Measurements from ENCODE around the gene SLC13A4. TPM values are rescaled to one million over a fixed set of nuclear protein-coding genes. Genes with fewer than 3 reads are reported as not detected.

The SLC13A4 gene
- total RNA-seq, 1 donor from 2014 or later, result not detected

DNA sequence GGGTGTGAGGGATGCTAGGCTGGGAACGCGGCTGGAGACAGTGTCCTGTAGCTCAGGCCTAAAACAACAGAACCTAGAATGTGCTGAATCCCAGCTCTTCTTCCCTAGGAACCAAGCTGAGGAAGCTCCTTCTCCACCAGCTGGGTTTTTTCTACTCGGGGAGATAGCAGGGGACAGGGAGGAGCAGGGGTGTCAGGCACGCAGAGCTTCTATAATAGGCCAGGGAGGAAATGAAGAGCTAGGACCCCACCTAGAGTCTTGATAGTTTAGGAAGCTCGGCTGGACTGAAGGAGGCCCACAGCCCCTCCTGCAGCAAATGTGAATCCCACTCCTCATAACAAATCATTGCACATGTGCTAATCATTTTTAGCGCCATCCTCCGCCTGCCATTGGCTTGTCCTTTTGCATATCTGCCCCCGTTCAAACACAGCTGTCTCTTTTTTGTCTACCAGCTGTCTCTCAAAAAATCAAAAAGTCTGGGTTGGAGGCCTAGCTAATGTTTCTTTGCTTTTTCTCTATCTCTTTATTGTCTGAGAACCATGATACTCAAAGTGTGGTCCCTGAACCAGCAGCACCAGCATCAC is 44.7 kb upstream of the SLC13A4 start:
- Mint-ChIP-seq H3K4me1 (ENCODE audit: unreplicated experiment) (no peaks in the 10 kb centered on the region), H3K27me3 (ENCODE audit: unreplicated experiment) (no peaks in the 10 kb centered on the region), H3K27ac (ENCODE audit: unreplicated experiment) (no peak overlapping the region), H3K9me3 (ENCODE audit: unreplicated experiment) (no peaks in the 10 kb centered on the region), H3K36me3 (ENCODE audit: low read depth, unreplicated experiment) (no peaks in the 10 kb centered on the region), H3K4me3 (ENCODE audit: unreplicated experiment) (no peak overlapping the region)
- no peak for DNase-seq (ENCODE audit: low spot score)
- TF ChIP-seq, protein P1, sequence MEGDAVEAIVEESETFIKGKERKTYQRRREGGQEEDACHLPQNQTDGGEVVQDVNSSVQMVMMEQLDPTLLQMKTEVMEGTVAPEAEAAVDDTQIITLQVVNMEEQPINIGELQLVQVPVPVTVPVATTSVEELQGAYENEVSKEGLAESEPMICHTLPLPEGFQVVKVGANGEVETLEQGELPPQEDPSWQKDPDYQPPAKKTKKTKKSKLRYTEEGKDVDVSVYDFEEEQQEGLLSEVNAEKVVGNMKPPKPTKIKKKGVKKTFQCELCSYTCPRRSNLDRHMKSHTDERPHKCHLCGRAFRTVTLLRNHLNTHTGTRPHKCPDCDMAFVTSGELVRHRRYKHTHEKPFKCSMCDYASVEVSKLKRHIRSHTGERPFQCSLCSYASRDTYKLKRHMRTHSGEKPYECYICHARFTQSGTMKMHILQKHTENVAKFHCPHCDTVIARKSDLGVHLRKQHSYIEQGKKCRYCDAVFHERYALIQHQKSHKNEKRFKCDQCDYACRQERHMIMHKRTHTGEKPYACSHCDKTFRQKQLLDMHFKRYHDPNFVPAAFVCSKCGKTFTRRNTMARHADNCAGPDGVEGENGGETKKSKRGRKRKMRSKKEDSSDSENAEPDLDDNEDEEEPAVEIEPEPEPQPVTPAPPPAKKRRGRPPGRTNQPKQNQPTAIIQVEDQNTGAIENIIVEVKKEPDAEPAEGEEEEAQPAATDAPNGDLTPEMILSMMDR (IDR thresholded peaks at IDR 0.05; ENCODE audit: unreplicated experiment), result no peak

DNA sequence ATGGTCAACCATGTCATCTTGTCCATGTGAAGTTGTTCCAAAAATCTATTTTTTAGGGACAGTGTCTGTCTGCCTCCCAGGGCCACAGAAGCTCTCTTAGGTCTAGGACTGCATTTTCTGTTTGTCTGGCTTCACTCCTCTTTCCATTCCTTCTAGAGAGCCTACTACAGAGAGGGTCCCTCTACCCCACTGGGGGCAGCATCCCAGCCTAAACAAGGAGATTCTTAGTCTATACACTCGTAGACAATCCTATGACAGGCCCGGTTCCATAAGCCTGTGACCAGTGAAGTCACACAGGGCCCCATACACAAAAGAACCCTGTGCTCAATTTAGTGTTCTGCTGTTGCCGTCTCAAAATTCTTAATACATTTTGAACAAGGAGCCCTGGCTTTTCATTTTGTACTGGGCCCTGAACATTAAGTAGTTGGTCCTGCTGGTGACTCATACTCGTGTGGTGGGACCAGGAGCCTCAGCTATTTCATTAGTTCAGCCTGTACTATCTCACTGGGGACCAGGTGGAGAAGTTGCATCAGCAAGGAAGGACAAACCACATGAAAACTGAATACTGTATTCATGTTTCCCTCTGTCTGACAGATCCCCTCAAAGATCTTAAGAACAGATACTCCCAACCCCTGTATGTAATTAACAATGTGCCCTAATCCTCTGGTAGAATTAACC is 44.1 kb upstream of the SLC13A4 start:
- Mint-ChIP-seq H3K4me3 (ENCODE audit: unreplicated experiment) (no peak overlapping the region), H3K36me3 (ENCODE audit: low read depth, unreplicated experiment) (no peaks in the 10 kb centered on the region), H3K27me3 (ENCODE audit: unreplicated experiment) (no peaks in the 10 kb centered on the region), H3K9me3 (ENCODE audit: unreplicated experiment) (no peaks in the 10 kb centered on the region), H3K27ac (ENCODE audit: unreplicated experiment) (no peak overlapping the region), H3K4me1 (ENCODE audit: unreplicated experiment) (no peaks in the 10 kb centered on the region)
- no peak for DNase-seq (ENCODE audit: low spot score)
- TF ChIP-seq, protein P1 (IDR thresholded peaks at IDR 0.05; ENCODE audit: unreplicated experiment), result no peak

DNA sequence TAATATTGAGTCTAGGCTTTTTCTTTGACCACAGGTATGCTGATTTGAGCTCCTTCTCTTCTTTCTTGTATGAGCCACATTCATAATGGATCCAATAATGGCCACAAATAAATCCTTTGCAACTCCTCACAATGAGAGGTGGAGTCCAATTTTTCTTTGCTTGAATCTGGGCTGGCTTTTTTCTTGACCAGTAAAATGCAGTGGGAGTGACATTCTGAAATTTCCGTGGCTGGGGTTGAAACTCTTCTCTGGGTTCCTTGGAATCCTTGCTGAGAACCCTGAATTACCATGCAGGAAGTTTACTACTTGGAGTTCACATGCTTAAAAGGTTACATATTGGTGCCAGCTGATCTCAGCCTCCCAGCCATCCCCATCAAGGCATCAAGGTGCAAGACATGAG is 43.1 kb upstream of the SLC13A4 start:
- no peaks in the 10 kb centered on the region for H3K27me3 Mint-ChIP-seq (ENCODE audit: unreplicated experiment)

DNA sequence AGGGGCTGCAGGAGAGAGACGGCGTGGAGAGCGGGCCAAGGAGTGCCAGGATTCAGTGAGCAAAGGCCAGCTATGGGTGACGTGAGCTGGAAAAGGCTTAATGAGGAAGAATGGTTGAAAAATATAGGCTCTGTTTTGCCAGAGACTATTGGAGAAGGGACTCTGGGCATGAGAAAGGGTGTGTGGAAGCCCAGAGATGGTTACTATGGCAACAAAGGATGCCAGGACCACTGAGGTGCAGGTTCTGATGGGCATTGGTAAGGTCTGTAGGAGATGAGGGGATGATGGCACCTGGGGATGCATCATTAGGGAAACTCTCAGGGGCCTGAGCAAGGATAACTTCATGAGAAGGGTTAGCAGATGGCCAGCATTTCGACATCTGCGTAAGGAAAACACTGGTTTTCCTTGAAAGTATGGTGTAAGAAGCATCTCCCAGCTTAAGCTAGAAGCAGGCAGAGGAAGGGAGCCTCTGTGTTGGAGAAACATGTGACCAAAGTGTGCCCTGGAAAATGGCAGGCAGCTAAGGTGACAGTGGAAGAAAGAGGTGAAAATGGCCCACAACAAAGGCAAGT is 42.2 kb upstream of the SLC13A4 start:
- H3K36me3 Mint-ChIP-seq (ENCODE audit: low read depth, unreplicated experiment), result no peaks in the 10 kb centered on the region
- H3K4me1 Mint-ChIP-seq (ENCODE audit: unreplicated experiment), result no peaks in the 10 kb centered on the region
- DNase-seq (ENCODE audit: low spot score), result no peak
- TF ChIP-seq, protein P1 (IDR thresholded peaks at IDR 0.05; ENCODE audit: unreplicated experiment), result no peak
- no peaks in the 10 kb centered on the region for H3K9me3 Mint-ChIP-seq (ENCODE audit: unreplicated experiment)
- no peak overlapping the region for H3K27ac Mint-ChIP-seq (ENCODE audit: unreplicated experiment)
- no peaks in the 10 kb centered on the region for H3K27me3 Mint-ChIP-seq (ENCODE audit: unreplicated experiment)
- H3K4me3 Mint-ChIP-seq (ENCODE audit: unreplicated experiment), result no peak overlapping the region

More for the DNA sequence above, 43.1 kb upstream of the SLC13A4 start:
- no peaks in the 10 kb centered on the region for H3K4me1 Mint-ChIP-seq (ENCODE audit: unreplicated experiment)
- TF ChIP-seq, protein P1 (IDR thresholded peaks at IDR 0.05; ENCODE audit: unreplicated experiment), result no peak
- H3K27ac Mint-ChIP-seq (ENCODE audit: unreplicated experiment), result no peak overlapping the region
- H3K36me3 Mint-ChIP-seq (ENCODE audit: low read depth, unreplicated experiment), result no peaks in the 10 kb centered on the region
- DNase-seq (ENCODE audit: low spot score), result no peak
- H3K9me3 Mint-ChIP-seq (ENCODE audit: unreplicated experiment), result no peaks in the 10 kb centered on the region
- no peak overlapping the region for H3K4me3 Mint-ChIP-seq (ENCODE audit: unreplicated experiment)
